HepG2 (cell line): ENCODE measurements around the gene FAAH2. TPM values are rescaled to one million over a fixed set of nuclear protein-coding genes. Genes with fewer than 3 reads are reported as not detected.

Experiments used
- ATAC-seq: fragments of 200-7000 bp; cut with Tn5 transposase; 3 replicates; pipeline ENCODE4 v1.9.1; 2020; ENCODE audit warnings: mild to moderate bottlenecking, moderate library complexity
- BruUV-seq: library from RNA; stranded (reverse); fragments of 400-500 nt; replicated peaks from 2 replicates; lab custom pipeline; 2021; lab: Mats Ljungman, UMichigan
- CTCF ChIA-PET: fragments of 300-600 bp; formaldehyde crosslinking; extraction: SDS; loops from one replicate; lab custom pipeline; 2021; ENCODE audit warnings: low total read pairs, inconsistent platforms, low intra/inter-chr PET ratio; lab: Yijun Ruan, JAX
- POLR2A ChIA-PET: fragments of 350-600 bp; sonication (Branson Sonifier 250); formaldehyde crosslinking; loops from one replicate; lab custom pipeline; 2020; ENCODE audit warnings: antibody characterized with exemption, inconsistent platforms; lab: Yijun Ruan, JAX
- DNase-seq: peaks from one replicate; pipeline ENCODE4 v3.0.0-alpha.2; 2015; ENCODE audit warnings: low spot score
- FAIRE-seq: peaks from 3 replicates; lab custom pipeline; 2011; peaks lifted over from hg19 to GRCh38; lab: Jason Lieb, UNC
- H2AFZ ChIP-seq: one replicate; pipeline ENCODE4 v1.6.1; 2011; ENCODE audit warnings: low read length, inconsistent platforms
- H3K27ac ChIP-seq: fragments of 300-600 bp; 3 replicates; pipeline ENCODE4 v1.8.0; 2011; ENCODE audit warnings: mixed run types, mild to moderate bottlenecking, mixed read lengths, low read length, inconsistent platforms; ENCODE audit not compliant: insufficient read depth; ENCODE audit errors: extremely low read length
- H3K27me3 ChIP-seq, 2 experiments: fragments of 200-600 bp in 1 of 2; 2 replicates in 1 of 2; 3 replicates in 1 of 2; pipeline versions ENCODE4 v1.6.0 to v1.8.0; 2011; ENCODE audit warnings: low read length in 2 of 2, mild to moderate bottlenecking in 2 of 2, moderate library complexity in 2 of 2, inconsistent platforms in 1 of 2; ENCODE audit not compliant: insufficient read depth in 2 of 2, control insufficient read depth in 1 of 2
- H3K36me3 ChIP-seq, 2 experiments: fragments of 200-600 bp in 1 of 2; replicated peaks in 1 of 2; 2 replicates in 1 of 2; 3 replicates in 1 of 2; pipeline versions ENCODE4 v1.5.1 to v1.8.0; 2011; ENCODE audit warnings: low read length in 2 of 2, inconsistent platforms in 1 of 2; ENCODE audit not compliant: insufficient read depth in 2 of 2, control insufficient read depth in 1 of 2
- H3K4me1 ChIP-seq: 2 replicates; pipeline ENCODE4 v1.5.1; 2012; ENCODE audit warnings: low read length, inconsistent platforms; ENCODE audit not compliant: insufficient read depth
- H3K4me2 ChIP-seq: 2 replicates; pipeline ENCODE4 v1.6.0; 2011; ENCODE audit warnings: low read depth, low read length, inconsistent platforms
- H3K4me3 ChIP-seq, 3 experiments: fragments of 200-600 bp in 1 of 3; sonication (generic), shearing (Covaris generic) in 1 of 3; replicated peaks in 1 of 3; 2 replicates each; pipeline ENCODE4 v1.5.1; 2011 to 2016; ENCODE audit warnings: low read length in 3 of 3, inconsistent platforms in 2 of 3, low read depth in 2 of 3, mild to moderate bottlenecking in 2 of 3, control low read depth in 1 of 3, mixed read lengths in 1 of 3; ENCODE audit not compliant: insufficient read depth in 1 of 3
- H3K79me2 ChIP-seq: one replicate; pipeline ENCODE4 v1.6.1; 2011; ENCODE audit warnings: low read length, inconsistent platforms; ENCODE audit not compliant: insufficient read depth
- H3K9ac ChIP-seq: 2 replicates; pipeline ENCODE4 v1.6.0; 2011; ENCODE audit warnings: mild to moderate bottlenecking, low read depth, low read length, inconsistent platforms; ENCODE audit not compliant: insufficient read depth
- H3K9me3 ChIP-seq: 2 replicates; pipeline ENCODE4 v1.5.1; 2012; ENCODE audit warnings: mild to moderate bottlenecking, low read length
- H4K20me1 ChIP-seq: 2 replicates; pipeline ENCODE4 v1.6.0; 2011; ENCODE audit warnings: inconsistent platforms, mild to moderate bottlenecking, low read length, moderate library complexity; ENCODE audit not compliant: insufficient read depth
- FOXK1 ChIP-seq: sonication (generic); formaldehyde crosslinking; IDR thresholded peaks from 2 replicates; pipeline ENCODE4 v1.4.0; 2020; ENCODE audit warnings: low read depth, missing genetic modification reagents, borderline replicate concordance
- HES4 ChIP-seq: sonication (generic); formaldehyde crosslinking; IDR thresholded peaks from 2 replicates; pipeline ENCODE4 v1.9.0; 2021; ENCODE audit warnings: mild to moderate bottlenecking, missing genetic modification reagents, borderline replicate concordance
- KDM2A ChIP-seq: sonication (generic); formaldehyde crosslinking; IDR thresholded peaks from 2 replicates; pipeline ENCODE4 v1.4.0; 2020; ENCODE audit warnings: low read depth, missing genetic modification reagents, borderline replicate concordance
- NFE2L1 ChIP-seq: sonication (generic); formaldehyde crosslinking; IDR thresholded peaks from 2 replicates; pipeline ENCODE4 v1.4.0; 2020; ENCODE audit warnings: missing genetic modification reagents, mild to moderate bottlenecking, borderline replicate concordance
- RBFOX2 ChIP-seq: fragments of 200-400 bp; formaldehyde crosslinking; IDR thresholded peaks from 2 replicates; pipeline ENCODE4 v1.6.1; 2017; ENCODE audit warnings: low read depth, mild to moderate bottlenecking, low read length
- TCF7 ChIP-seq: sonication (generic); IDR thresholded peaks from 2 replicates; pipeline ENCODE4 v1.6.1; 2016; ENCODE audit warnings: antibody characterized with exemption, low read depth
- TOE1 ChIP-seq: sonication (generic); formaldehyde crosslinking; IDR thresholded peaks from 2 replicates; pipeline ENCODE4 v1.4.0; 2020; ENCODE audit warnings: mild to moderate bottlenecking, missing genetic modification reagents
- ZNF44 ChIP-seq: sonication (generic); formaldehyde crosslinking; IDR thresholded peaks from 2 replicates; pipeline ENCODE4 v1.5.1; 2020; ENCODE audit warnings: mild to moderate bottlenecking, missing genetic modification reagents
- ZNF639 ChIP-seq: conservative IDR thresholded peaks from 2 replicates; pipeline ENCODE4 v1.6.1; 2018; ENCODE audit warnings: missing genetic modification reagents
- ZNF687 ChIP-seq: sonication (generic); formaldehyde crosslinking; IDR thresholded peaks from 2 replicates; pipeline ENCODE4 v1.5.1; 2020; ENCODE audit warnings: mild to moderate bottlenecking, missing genetic modification reagents, moderate library complexity
- ZNF800 ChIP-seq: sonication (generic); formaldehyde crosslinking; IDR thresholded peaks from 2 replicates; pipeline ENCODE4 v1.4.0; 2020; ENCODE audit warnings: missing genetic modification reagents
- WGBS: methylation state at CpG from one replicate; pipeline ENCODE4 v1.1.6; 2017; ENCODE audit warnings: low lambda C conversion rate; 5-methylcytosine and 5-hydroxymethylcytosine counted together
- in situ Hi-C: cut with HindIII; loops from 2 replicates; pipeline ENCODE4 v1.10.0; 2017; ENCODE audit warnings: low pct_unique_long_range_greater_than_20kb; ENCODE audit not compliant: extremely low pct_ligation_motif_present
- intact Hi-C: fragments of 100-400 bp; cut with micrococcal nuclease; formaldehyde crosslinking; loops from one replicate; pipeline ENCODE4 v1.10.0; 2022; ENCODE audit not compliant: unreplicated experiment
- polyA plus RNA-seq, 8 experiments: library from polyadenylated mRNA; depleted of rRNA in 3 of 8; stranded (reverse) in 7 of 8; unstranded in 1 of 8; fragments of >200 nt; fragmentation: Illumina TruSeq in 4 of 8; extraction: Trizol in 4 of 8; gene quantifications; 2 replicates each; pipeline versions ENCODE4 v1.2.1 to v1.2.3, GENCODE V29; 2011 to 2016; ENCODE audit warnings: low read depth in 4 of 8, missing spikeins in 1 of 8, mixed read lengths in 1 of 8; ENCODE audit not compliant: insufficient read depth in 1 of 8
- total RNA-seq, 5 experiments: library from RNA; depleted of rRNA; stranded (reverse); fragments of >200 nt; fragmentation: Illumina TruSeq; extraction: Trizol; gene quantifications; 2 replicates each; pipeline ENCODE4 v1.2.3, GENCODE V29; 2016; ENCODE audit warnings: low read depth in 1 of 5

Gene FAAH2
- total and polyA plus RNA-seq, 2 of the 13 experiments (the other 11 are each of a cell fraction or from before 2014, with no cell fraction given), result 1.6 to 3.3 TPM

GRCh38 chrX:57266275-57266674 lies 20.2 kb upstream of the FAAH2 start:
- TF ChIP-seq HES4 (CRISPR knock-in tag) (no peak), TCF7 (no peak)
- TF ChIP-seq, all 625 proteins: peak for 0
- BruUV-seq, result no TSS peak
- WGBS, result 50% methylated on average over 2 of the region's 3 CpGs

DNA sequence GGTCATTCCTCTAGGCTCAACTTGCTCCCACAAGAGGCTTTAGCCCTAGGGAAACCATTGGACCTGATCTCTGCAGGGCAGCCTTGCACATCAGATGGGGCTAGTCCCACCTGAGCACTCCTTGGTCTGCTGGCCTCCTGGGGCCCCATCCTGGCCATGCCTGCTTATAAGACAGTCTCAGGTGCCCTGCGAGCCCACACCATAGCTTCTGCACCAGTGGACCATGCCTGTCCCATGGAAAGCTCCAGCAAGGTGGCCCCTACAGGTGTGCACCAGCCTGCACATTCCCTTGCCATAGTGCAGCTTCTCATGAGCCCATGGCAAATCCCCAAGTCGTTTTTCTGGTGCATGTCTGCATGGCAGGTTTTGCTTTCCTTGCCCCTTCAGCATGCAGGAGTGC lies 19.6 kb upstream of the FAAH2 start:
- WGBS, result no CpG with 5 or more reads among the region's 2 CpGs
- ATAC-seq, result no peak
- Histone ChIP-seq H3K4me2 (no peak overlapping the region), H3K4me1 (no peaks in the 10 kb centered on the region), H3K9me3 (no peaks in the 10 kb centered on the region), H4K20me1 (no peaks in the 10 kb centered on the region), H2AFZ (no peak overlapping the region), H3K27ac (no peak overlapping the region), H3K9ac (no peak overlapping the region), H3K27me3 (no peaks in the 10 kb centered on the region), H3K36me3 (no peaks in the 10 kb centered on the region), H3K4me3 (no peak overlapping the region), H3K79me2 (no peaks in the 10 kb centered on the region)
- intact Hi-C loops, result no loop called here
- ChIA-PET POLR2A (no interaction called here), CTCF (no interaction called here)
- in situ Hi-C loops, result no loop called here
- no peak for DNase-seq
- BruUV-seq, result no TSS peak
- FAIRE-seq, result no peak
- no peak for TF ChIP-seq RBFOX2
- no peak for TF ChIP-seq NFE2L1 (CRISPR knock-in tag)
- TF ChIP-seq KDM2A (CRISPR knock-in tag), result no peak
- no peak for TF ChIP-seq FOXK1 (CRISPR knock-in tag)
- TF ChIP-seq ZNF44 (CRISPR knock-in tag), result no peak
- no peak for TF ChIP-seq ZNF800 (CRISPR knock-in tag)
- TF ChIP-seq TOE1 (CRISPR knock-in tag), result no peak
- TF ChIP-seq ZNF639 (CRISPR knock-in tag), result no peak
- TF ChIP-seq ZNF687 (CRISPR knock-in tag), result no peak

More at GRCh38 chrX:57266275-57266674, 20.2 kb upstream of the FAAH2 start:
- POLR2A ChIA-PET, result no interaction called here
- Histone ChIP-seq H3K27me3 (no peaks in the 10 kb centered on the region), H2AFZ (no peak overlapping the region), H3K27ac (no peak overlapping the region), H3K9me3 (no peaks in the 10 kb centered on the region), H3K9ac (no peak overlapping the region), H3K4me3 (no peak overlapping the region), H4K20me1 (no peaks in the 10 kb centered on the region), H3K79me2 (no peaks in the 10 kb centered on the region), H3K4me1 (no peaks in the 10 kb centered on the region), H3K36me3 (no peaks in the 10 kb centered on the region), H3K4me2 (no peak overlapping the region)
- DNase-seq, result no peak
- ATAC-seq, result no peak
- FAIRE-seq, result no peak
- CTCF ChIA-PET, result no interaction called here
- intact Hi-C loops (no loop called here), in situ Hi-C loops (no loop called here)
